ENCODE results near the gene OR52I1.

Gene OR52I1

DNA sequence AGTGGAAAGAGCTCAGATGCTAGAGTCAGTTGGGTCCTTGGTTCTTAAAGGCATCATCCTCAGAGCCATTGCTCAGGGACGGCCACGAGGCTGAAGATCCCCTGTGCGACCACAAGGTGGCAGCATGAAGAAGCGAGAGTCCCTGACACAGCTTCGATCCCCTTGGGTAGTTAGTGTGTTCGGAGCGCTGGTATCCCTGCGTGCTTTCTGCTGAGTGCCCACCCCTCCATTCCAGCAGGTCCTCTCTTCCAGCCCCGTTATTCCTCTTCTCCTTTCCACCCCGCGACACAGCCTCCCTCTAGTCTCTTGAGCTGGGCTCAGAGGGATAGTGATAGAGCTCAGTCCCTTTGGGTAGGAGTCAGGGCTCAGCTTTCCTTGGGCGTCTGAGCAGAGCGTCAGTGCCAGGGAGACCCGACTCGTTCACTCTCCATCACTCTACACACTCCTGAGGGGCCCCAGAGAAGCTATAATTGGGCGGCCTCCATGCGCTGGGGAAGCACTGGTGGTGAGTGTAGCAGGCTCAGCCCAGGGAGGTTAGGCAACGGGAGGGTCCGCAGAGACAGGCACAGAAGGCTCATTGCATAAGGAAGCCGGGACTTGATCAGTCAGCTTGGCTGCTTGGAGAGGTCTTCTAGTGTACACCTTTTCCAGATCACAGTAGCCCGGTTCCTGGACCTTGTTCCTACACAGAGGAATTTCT is 43.3 kb downstream of the OR52I1 start, which contains the start of gene OR51D1:
Gene OR51D1, plus strand, starts transcription at position 516 of the 700 bp plus-strand sequence. CDS start 2,314 bp downstream, outside the sequence.
- peak within 1 kb of the TSS; percentile 28 for H3K4me3 ChIP-seq (ENCODE audit: low read length)
- no peak for DNase-seq (ENCODE audit: low read depth)
- peak; percentile 93 for TF ChIP-seq CTCF (conservative IDR thresholded peaks at IDR 0.05; ENCODE audit: low read depth, low read length)

- H3K4me3 ChIP-seq (ENCODE audit: low read length) = no peak overlapping the region
- DNase-seq (ENCODE audit: low read depth) = no peak
- TF ChIP-seq CTCF (conservative IDR thresholded peaks at IDR 0.05; ENCODE audit: low read depth, low read length) = no peak
These were observed 43.8 kb downstream of the OR52I1 start for GRCh38 chr11:4637662-4638047.

GRCh38 chr11:4639931-4640330 is 46.1 kb downstream of the OR52I1 start:
- H3K4me3 ChIP-seq (ENCODE audit: low read length) = no peak overlapping the region
- no peak for DNase-seq (ENCODE audit: low read depth)
- TF ChIP-seq CTCF (conservative IDR thresholded peaks at IDR 0.05; ENCODE audit: low read depth, low read length) = no peak

- TF ChIP-seq CTCF (conservative IDR thresholded peaks at IDR 0.05; ENCODE audit: low read depth, low read length) = no peak
- no peak overlapping the region for H3K4me3 ChIP-seq (ENCODE audit: low read length)
- DNase-seq (ENCODE audit: low read depth) = no peak
These were observed 47.7 kb downstream of the OR52I1 start for GRCh38 chr11:4641501-4641900.

- DNase-seq (ENCODE audit: low read depth) = no peak
- TF ChIP-seq CTCF (conservative IDR thresholded peaks at IDR 0.05; ENCODE audit: low read depth, low read length) = no peak
- H3K4me3 ChIP-seq (ENCODE audit: low read length) = no peak overlapping the region
These were observed 48.2 kb downstream of the OR52I1 start for GRCh38 chr11:4642043-4642442.

DNA sequence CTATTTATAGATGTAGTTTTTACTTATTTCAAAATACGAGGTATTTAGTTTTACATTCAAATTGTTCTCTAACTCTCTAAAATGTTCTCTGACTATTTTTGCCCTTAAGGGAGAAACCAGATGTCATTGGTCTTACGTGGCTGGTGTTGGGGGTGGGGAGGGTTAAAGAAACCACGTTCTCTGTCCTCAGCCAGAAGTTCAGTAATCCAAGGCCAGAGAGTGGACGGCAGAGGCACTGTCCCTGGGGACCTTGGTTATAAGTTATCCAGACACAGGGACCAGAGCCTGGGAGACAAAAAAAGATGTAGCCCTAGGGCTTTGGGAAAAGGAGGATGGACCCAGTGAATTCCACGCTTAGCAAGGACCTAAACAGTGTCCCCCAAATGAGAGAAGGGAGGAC is 49.2 kb downstream of the OR52I1 start:
- DNase-seq (ENCODE audit: low read depth) = no peak
- no peak overlapping the region for H3K4me3 ChIP-seq (ENCODE audit: low read length)
- no peak for TF ChIP-seq CTCF (conservative IDR thresholded peaks at IDR 0.05; ENCODE audit: low read depth, low read length)

DNA sequence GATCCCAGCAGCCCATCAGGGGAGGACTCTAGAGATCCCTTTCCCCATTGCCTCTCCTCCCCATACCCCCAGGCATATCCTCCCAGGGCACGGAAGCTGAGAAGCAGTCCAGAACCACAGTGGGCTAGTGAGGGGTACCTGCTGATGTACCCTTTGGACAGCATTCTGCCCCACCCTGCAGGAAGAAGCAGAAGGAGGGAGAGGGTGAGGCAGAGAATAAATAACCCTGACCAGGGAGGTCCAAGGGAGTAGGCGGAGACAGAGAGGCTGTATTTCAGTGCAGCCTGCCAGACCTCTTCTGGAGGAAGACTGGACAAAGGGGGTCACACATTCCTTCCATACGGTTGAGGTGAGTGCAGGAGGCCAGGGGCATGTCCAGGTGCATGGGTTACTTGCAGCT is 49.8 kb downstream of the OR52I1 start, which contains the start of gene OR51E1:
Gene OR51E1, plus strand, starts transcription at position 301 of the 400 bp plus-strand sequence. CDS start 8,545 bp downstream, outside the sequence.
- no peak for TF ChIP-seq CTCF (conservative IDR thresholded peaks at IDR 0.05; ENCODE audit: low read depth, low read length)
- DNase-seq (ENCODE audit: low read depth) = no peak
- no peak within 1 kb of the TSS for H3K4me3 ChIP-seq (ENCODE audit: low read length)
